ENCODE measurements around the gene SLC12A5. TPM values are rescaled to one million over a fixed set of nuclear protein-coding genes. Genes with fewer than 3 reads are reported as not detected.

The SLC12A5 gene
- total and polyA plus RNA-seq, 2 donors (not counting 1 experiment from before 2014, with no cell fraction given), result 0.32 TPM; not detected in 1

GRCh38 chr20:46100988-46101387 is 72.0 kb downstream of the SLC12A5 start:
- 89% methylated on average over 3 of the region's 5 CpGs for WGBS (ENCODE audit: insufficient coverage)

GRCh38 chr20:46101957-46102356 is 72.9 kb downstream of the SLC12A5 start:
- POLR2A ChIA-PET, result no interaction called here
- no peaks in the 10 kb centered on the region for H3K9me3 ChIP-seq (ENCODE audit: control extremely low read depth in 1 of 3, control insufficient read depth in 2 of 3, insufficient read depth in 1 of 3, low read length in 2 of 3)
- peaks cover 4% of the 10 kb centered on the region for H3K27me3 Mint-ChIP-seq
- CTCF ChIA-PET, result interaction anchor here (0.6 to 4.2 kb wide), 10 partner anchors 9 to 87 kb away, joined by 3 to 13 read pairs (median 3); no protein-coding TSS in a partner anchor
- 100% methylated on average over 1 of the region's 3 CpGs for WGBS (ENCODE audit: insufficient coverage)
- no peak overlapping the region for H3K4me2 ChIP-seq (replicated peaks; ENCODE audit: low read depth, low read length, poor library complexity, severe bottlenecking)
- H3K9me3 Mint-ChIP-seq (ENCODE audit: insufficient read depth), result no peaks in the 10 kb centered on the region
- peaks cover 17% of the 10 kb centered on the region for H3K4me1 Mint-ChIP-seq
- no peak overlapping the region for H3K4me3 Mint-ChIP-seq
- no peak overlapping the region for H3K9ac ChIP-seq (ENCODE audit: low read length)
- H3K27ac ChIP-seq (ENCODE audit: low read length in 2 of 2), result no peak overlapping the region
- intact Hi-C loops (cut with micrococcal nuclease), result no loop called here
- H3K4me3 ChIP-seq (ENCODE audit: control extremely low read depth in 1 of 5, extremely low read depth in 1 of 5, insufficient read depth in 1 of 5, low read depth in 2 of 5, low read length in 4 of 5), result no peak overlapping the region
- H3K36me3 ChIP-seq (replicated peaks in 1 of 2; ENCODE audit: control extremely low read depth in 1 of 2, control insufficient read depth in 1 of 2, extremely low read depth in 1 of 2, insufficient read depth in 2 of 2, low read length in 1 of 2), result no peaks in the 10 kb centered on the region
- ATAC-seq (ENCODE audit: low read depth) (no peak), DNase-seq (no peak)
- no peaks in the 10 kb centered on the region for H3K27me3 ChIP-seq (replicated peaks in 1 of 4; ENCODE audit: control extremely low read depth in 1 of 4, control insufficient read depth in 3 of 4, insufficient read depth in 4 of 4, low read length in 3 of 4)
- TF ChIP-seq EZH2 (IDR thresholded peaks at IDR 0.05; ENCODE audit: borderline replicate concordance, insufficient read depth, low read depth, low read length, poor library complexity, severe bottlenecking) (no peak), CTCF (IDR thresholded peaks at IDR 0.05) (no peak)
- H3K4me1 ChIP-seq (ENCODE audit: control insufficient read depth in 2 of 2, insufficient read depth in 2 of 2, low read length in 2 of 2), result peaks cover 8 to 12% of the 10 kb centered on the region in 2 donors
- H3K79me2 ChIP-seq (ENCODE audit: control insufficient read depth, insufficient read depth, low read length), result peaks cover 8% of the 10 kb centered on the region
- no peak overlapping the region for H3K27ac Mint-ChIP-seq
- no peaks in the 10 kb centered on the region for H4K20me1 ChIP-seq (ENCODE audit: control insufficient read depth, insufficient read depth, low read length, poor library complexity, severe bottlenecking)
- H2AFZ ChIP-seq (ENCODE audit: insufficient read depth, low read depth, low read length, poor library complexity, severe bottlenecking), result no peak overlapping the region

More at GRCh38 chr20:46100988-46101387, 72.0 kb downstream of the SLC12A5 start:
- Histone ChIP-seq H3K27me3 (replicated peaks in 1 of 4; ENCODE audit: control extremely low read depth in 1 of 4, control insufficient read depth in 3 of 4, insufficient read depth in 4 of 4, low read length in 3 of 4) (no peaks in the 10 kb centered on the region), H3K36me3 (replicated peaks in 1 of 2; ENCODE audit: control extremely low read depth in 1 of 2, control insufficient read depth in 1 of 2, extremely low read depth in 1 of 2, insufficient read depth in 2 of 2, low read length in 1 of 2) (no peaks in the 10 kb centered on the region), H3K27ac (ENCODE audit: low read length in 2 of 2) (no peak overlapping the region), H3K4me2 (replicated peaks; ENCODE audit: low read depth, low read length, poor library complexity, severe bottlenecking) (no peak overlapping the region), H3K4me3 (ENCODE audit: control extremely low read depth in 1 of 5, extremely low read depth in 1 of 5, insufficient read depth in 1 of 5, low read depth in 2 of 5, low read length in 4 of 5) (no peak overlapping the region), H2AFZ (ENCODE audit: insufficient read depth, low read depth, low read length, poor library complexity, severe bottlenecking) (no peak overlapping the region), H3K9ac (ENCODE audit: low read length) (no peak overlapping the region), H4K20me1 (ENCODE audit: control insufficient read depth, insufficient read depth, low read length, poor library complexity, severe bottlenecking) (no peaks in the 10 kb centered on the region), H3K79me2 (ENCODE audit: control insufficient read depth, insufficient read depth, low read length) (peaks cover 8% of the 10 kb centered on the region), H3K9me3 (ENCODE audit: control extremely low read depth in 1 of 3, control insufficient read depth in 2 of 3, insufficient read depth in 1 of 3, low read length in 2 of 3) (no peaks in the 10 kb centered on the region), H3K4me1 (ENCODE audit: control insufficient read depth in 2 of 2, insufficient read depth in 2 of 2, low read length in 2 of 2) (peaks cover 8 to 12% of the 10 kb centered on the region in 2 donors)
- Mint-ChIP-seq H3K4me1 (peaks cover 15% of the 10 kb centered on the region), H3K27me3 (peaks cover 4% of the 10 kb centered on the region), H3K27ac (no peak overlapping the region), H3K4me3 (peak overlapping the region; percentile 10), H3K9me3 (ENCODE audit: insufficient read depth) (no peaks in the 10 kb centered on the region)
- CTCF ChIA-PET, result interaction anchor here (0.6 to 6.1 kb wide), 8 partner anchors 12 to 86 kb away, joined by 3 to 65 read pairs (median 5); no protein-coding TSS in a partner anchor
- intact Hi-C loops (cut with micrococcal nuclease), result no loop called here
- ATAC-seq (ENCODE audit: low read depth) (no peak), DNase-seq (no peak)
- TF ChIP-seq EZH2 (IDR thresholded peaks at IDR 0.05; ENCODE audit: borderline replicate concordance, insufficient read depth, low read depth, low read length, poor library complexity, severe bottlenecking) (no peak), CTCF (IDR thresholded peaks at IDR 0.05) (no peak)
- POLR2A ChIA-PET, result no interaction called here
